HG02943 (cell line): ENCODE measurements around the gene EPB41L2.

ENCODE experiments used
- ATAC-seq: cut with Tn5 transposase; IDR thresholded peaks from one replicate; pipeline ENCODE4 v1.9.1; 2021; ENCODE audit warnings: mild to moderate bottlenecking, low read depth, moderate library complexity; ENCODE audit not compliant: unreplicated experiment

Gene EPB41L2

DNA sequence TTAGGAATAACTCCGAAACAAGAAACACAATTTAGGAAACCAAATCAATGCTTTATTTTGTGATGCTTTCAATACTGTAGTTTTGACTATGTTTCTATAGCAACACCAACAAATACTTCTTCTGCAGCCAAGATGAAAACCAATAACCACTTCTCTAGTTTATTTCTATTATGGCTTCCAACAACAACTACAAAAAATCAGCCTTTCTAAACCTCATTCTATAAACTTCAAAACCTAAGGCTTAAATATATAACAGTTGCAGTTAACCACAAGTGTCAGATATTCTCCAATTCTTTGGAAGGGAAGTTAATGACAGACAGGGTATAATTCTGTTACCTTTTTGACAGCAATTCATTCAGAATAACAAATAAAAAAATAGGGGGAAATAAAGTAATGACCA is 80.9 kb downstream of the EPB41L2 start:
- no peak for ATAC-seq

- no peak for ATAC-seq
These were observed 81.6 kb downstream of the EPB41L2 start for GRCh38 chr6:130981409-130981808.

- no peak for ATAC-seq
These were observed 82.6 kb downstream of the EPB41L2 start for GRCh38 chr6:130980310-130981032.

DNA sequence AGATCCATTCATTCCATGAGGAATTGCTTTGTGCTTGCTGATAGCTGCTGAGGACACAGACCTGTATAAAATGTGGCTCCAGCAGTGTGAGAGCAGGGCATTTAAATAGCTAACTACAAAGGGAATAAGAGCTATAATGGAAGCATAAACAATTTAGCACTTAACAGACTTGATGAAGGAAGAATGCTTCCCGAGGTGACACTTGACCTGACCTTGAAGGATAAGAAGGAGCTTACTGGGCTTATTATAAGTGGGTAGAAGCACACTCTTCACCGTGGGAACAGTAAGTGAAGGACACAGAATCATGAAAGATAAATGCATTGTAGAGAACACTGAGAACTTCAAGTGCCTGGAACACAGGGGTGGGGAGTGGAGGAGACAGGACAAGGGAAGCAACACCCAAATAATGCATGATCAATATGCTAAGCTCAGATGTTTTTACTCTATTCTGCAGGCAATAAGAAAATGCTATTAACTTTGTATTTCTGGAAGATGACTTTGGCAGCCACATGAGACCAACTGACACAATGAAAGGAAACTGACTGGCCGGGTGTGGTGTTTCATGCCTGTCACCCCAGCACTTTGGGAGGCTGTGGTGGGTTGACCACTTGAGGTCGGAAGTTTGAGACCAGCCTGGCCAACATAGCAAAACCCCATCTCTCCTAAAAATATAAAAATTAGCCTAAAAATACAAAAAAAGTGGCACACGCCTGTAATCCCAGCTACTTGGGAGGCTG is 84.2 kb downstream of the EPB41L2 start:
- no peak for ATAC-seq

- ATAC-seq: no peak
These were observed 84.9 kb downstream of the EPB41L2 start for GRCh38 chr6:130978180-130978579.

GRCh38 chr6:130975325-130975724 is 87.7 kb downstream of the EPB41L2 start:
- no peak for ATAC-seq

DNA sequence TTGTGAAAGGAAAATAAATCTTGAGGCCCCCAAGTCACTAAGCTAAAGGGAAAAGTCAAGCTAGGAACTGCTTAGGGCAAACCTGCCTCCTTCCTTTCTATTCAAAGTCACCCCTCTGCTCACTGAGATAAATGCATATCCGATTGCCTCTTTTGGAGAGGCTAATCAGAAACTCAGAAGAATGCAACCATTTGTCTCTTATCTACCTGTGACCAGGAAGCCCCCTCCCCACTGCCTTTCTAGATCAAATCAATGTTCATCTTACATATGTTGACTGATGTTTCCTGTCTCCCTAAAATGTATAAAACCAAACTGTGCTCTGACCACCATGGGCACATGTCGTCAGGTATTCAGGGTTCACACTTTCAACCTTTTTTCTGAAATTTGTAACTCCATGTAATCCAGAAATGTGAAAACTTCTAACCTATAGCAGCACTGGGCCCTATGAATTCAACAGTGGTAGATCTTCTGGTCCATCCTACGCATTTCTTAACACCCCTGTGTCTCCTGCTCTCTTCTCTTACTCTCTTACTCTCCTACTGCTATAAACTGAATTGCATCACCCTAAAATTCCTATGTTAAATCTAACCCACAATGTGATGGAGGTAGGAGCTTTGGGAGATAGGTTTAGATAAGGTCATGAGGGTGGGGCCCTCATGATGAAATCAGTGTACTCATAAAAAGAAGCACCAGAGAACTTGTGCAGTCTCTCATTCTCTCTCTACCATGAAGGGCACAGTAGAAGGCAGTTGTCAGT is 89.3 kb downstream of the EPB41L2 start:
- no peak for ATAC-seq

- no peak for ATAC-seq
These were observed 91.5 kb downstream of the EPB41L2 start for GRCh38 chr6:130971504-130971903.

DNA sequence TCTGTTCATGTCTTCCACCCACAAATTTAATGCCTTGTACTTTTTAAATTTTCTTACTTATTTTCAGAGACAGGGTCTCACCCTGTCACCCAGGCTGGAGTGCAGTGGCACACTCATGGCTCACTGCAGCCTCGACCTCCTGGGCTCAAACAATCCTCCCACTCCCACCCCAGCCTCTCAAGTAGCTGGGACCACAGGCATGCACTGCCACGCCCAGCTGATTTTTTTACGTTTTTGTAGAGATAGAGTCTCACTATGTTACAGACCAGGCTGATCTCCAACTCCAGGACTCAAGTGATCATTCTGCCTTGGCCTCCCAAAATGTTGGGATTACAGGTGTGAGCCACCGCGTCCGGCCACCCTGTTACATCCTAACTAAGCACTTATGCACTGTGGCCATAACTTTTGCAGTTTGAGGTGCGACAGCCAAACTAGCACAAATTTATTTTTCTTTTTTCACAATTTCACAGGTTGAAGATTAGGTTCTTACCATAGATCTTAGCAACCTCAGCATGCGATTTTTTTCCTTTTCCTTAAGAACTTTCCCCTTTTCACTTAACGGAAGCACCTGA is 92.1 kb downstream of the EPB41L2 start:
- no peak for ATAC-seq

GRCh38 chr6:130969791-130970491 is 93.1 kb downstream of the EPB41L2 start:
- ATAC-seq: no peak

DNA sequence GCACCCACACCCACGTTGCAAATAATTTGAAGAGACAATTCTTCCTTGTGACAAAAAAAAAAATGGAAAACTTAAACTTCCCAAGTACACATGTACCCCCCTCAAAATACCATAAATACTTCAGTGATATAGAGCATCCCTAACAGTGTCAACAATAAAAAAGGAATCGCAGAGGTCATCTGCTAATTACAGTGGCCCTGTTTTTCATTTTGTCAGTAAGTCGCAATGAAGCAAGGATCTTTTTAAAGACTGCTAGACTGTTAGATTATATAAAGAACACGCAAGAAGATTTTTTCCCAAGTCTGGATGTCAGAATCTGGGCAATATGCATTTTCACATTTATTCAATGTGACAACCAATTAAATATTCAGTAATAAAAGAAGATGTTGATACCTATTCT is 93.9 kb downstream of the EPB41L2 start:
- ATAC-seq: no peak

- ATAC-seq: no peak
These were observed 94.6 kb downstream of the EPB41L2 start for GRCh38 chr6:130968476-130968875.

- ATAC-seq: no peak
These were observed 95.3 kb downstream of the EPB41L2 start for GRCh38 chr6:130967502-130968445.

DNA sequence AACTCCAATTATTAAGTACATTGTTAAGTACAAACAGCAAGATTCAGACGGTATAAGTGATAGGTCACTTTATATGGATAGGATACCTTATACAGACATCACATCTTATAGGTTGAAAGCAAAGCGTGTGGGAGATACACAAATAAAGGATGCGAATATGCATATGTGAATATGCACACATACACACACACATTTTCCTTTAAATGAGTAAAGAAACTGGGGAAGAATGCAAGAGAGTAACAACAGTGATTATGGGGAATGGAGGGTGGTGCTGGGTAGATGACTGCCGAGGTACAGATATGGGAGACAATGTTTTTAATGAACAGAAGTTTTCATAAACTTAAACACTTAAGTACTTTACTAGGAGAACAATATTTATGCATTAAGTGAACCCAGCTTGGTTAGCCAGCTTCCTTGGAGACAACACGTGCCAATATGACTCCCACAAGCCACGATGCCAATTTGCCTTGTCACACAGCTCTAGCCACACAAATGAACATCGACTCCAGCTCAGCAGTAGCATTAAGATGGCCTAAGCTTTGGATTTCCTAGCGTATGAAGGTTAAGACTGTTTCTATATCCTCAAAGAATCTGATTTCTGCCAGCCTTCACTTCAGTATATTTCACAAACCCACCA is 96.6 kb downstream of the EPB41L2 start:
- ATAC-seq: no peak

GRCh38 chr6:130965656-130966055 is 97.4 kb downstream of the EPB41L2 start:
- ATAC-seq: no peak

GRCh38 chr6:130964808-130965604 is 98.0 kb downstream of the EPB41L2 start:
- no peak for ATAC-seq

DNA sequence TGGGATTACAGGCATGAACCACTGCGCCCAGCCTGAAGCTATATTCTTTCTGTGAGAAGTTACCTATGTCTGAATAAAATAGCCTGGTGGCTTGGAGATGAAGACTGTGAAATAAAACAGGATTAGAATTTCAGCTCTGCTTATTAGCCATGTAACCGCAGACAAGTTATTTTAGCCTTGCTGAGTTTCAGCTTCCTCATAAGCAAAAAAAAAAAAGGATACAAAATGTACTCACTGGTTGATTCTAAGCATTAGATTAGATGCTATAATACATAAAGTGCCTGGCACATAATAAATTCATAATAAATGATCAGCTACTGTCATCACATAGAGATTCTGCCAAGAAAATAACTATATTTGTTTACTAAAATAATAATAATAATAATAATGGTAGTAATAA is 98.8 kb downstream of the EPB41L2 start:
- ATAC-seq: no peak

GRCh38 chr6:130962966-130963365 is 100.1 kb downstream of the EPB41L2 start:
- no peak for ATAC-seq
